Measurements from ENCODE around the gene FSIP1.

DNA sequence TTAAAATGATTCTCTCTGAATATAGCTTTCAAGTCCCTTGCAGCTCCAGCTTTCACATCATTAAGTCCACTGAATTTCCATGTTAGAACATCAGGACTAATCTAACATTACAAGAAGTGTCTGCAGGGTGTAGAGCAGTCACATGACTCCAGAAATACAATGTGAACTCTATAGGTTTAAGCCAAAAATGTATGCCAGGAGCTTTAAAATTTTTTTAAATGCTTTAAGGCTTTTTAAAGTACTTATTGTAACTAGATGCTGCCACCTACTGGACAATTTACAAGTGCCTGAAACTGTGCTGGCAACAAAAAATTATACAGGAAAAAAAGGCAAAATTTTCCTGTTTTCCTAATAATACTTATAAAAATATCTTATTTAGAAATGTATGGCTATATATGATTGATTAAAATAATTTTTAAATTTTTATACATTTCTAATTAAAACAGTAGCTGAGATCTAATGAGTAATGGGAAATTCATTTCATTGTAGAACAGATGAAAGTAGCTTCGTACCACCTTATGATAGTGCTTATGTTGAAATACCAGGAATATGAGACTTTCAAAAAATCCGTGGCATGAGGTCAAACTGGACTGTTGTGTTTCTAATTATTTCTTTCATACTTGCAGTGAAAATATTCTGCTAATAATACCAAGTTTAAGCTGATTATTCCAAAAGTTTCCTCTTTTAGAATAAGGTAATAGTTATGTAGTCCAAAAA is 25.7 kb downstream of the FSIP1 start:
- no peak for TF ChIP-seq POLR2A (IDR thresholded peaks at IDR 0.05)
- TF ChIP-seq CTCF (IDR thresholded peaks at IDR 0.05): peak; percentile 27 to 88 (median 66)
- TF ChIP-seq POLR2AphosphoS5 (IDR thresholded peaks at IDR 0.05): no peak

Measured in sigmoid colon (tissue), 4 donors.